Thoracic aorta (tissue), 2 donors: ENCODE measurements around the gene BCL11A. TPM values are rescaled to one million over a fixed set of nuclear protein-coding genes. Genes with fewer than 3 reads are reported as not detected.

Experiments
- ATAC-seq: fragments of 150-250 bp; one replicate; pipeline ENCODE4 v1.8.0; 2017; ENCODE audit warnings: low read depth; ENCODE audit not compliant: insufficient number of reproducible peaks, low FRiP score
- DNase-seq: peaks from one replicate; pipeline ENCODE4 v3.0.0-alpha.2; 2020; ENCODE audit warnings: low spot score
- H3K27ac ChIP-seq, 2 donors: fragments of 200-600 bp; sonication (generic); 1 replicate in 1 of 2; 2 replicates in 1 of 2; pipeline ENCODE4 v1.5.1; 2016; ENCODE audit warnings: mild to moderate bottlenecking in 2 of 2, moderate library complexity in 2 of 2
- H3K27me3 ChIP-seq: fragments of 200-600 bp; sonication (generic); replicated peaks from 2 replicates; pipeline ENCODE4 v1.6.0; 2016; ENCODE audit warnings: mild to moderate bottlenecking; ENCODE audit not compliant: insufficient read depth
- H3K36me3 ChIP-seq: fragments of 200-600 bp; sonication (generic); one replicate; pipeline ENCODE4 v1.5.1; 2016
- H3K4me1 ChIP-seq, 2 donors: fragments of 200-600 bp; sonication (generic); 1 replicate in 1 of 2; 2 replicates in 1 of 2; pipeline versions ENCODE4 v1.5.1 to v1.6.0; 2016; ENCODE audit warnings: low read depth in 2 of 2, mild to moderate bottlenecking in 1 of 2; ENCODE audit not compliant: control insufficient read depth in 1 of 2
- H3K4me3 ChIP-seq: fragments of 200-600 bp; sonication (generic); 2 replicates; pipeline ENCODE4 v1.5.1; 2016; ENCODE audit warnings: mild to moderate bottlenecking
- H3K9me3 ChIP-seq: fragments of 200-600 bp; sonication (generic); 2 replicates; pipeline ENCODE4 v1.5.1; 2016
- total RNA-seq, 2 donors: library from RNA; depleted of rRNA; stranded (reverse); fragments of >200 nt; gene quantifications; one replicate each; pipeline versions ENCODE4 v1.1.0 to v1.2.3, GENCODE V29; 2016
- TF ChIP-seq, protein P1 (sequence below): fragments of 200-600 bp; sonication (generic); IDR thresholded peaks from one replicate; pipeline ENCODE4 v1.5.1; 2019; ENCODE audit warnings: antibody characterized with exemption

The BCL11A gene
- total RNA-seq, 2 donors from 2014 or later: 0.41 to 0.99 TPM

DNA sequence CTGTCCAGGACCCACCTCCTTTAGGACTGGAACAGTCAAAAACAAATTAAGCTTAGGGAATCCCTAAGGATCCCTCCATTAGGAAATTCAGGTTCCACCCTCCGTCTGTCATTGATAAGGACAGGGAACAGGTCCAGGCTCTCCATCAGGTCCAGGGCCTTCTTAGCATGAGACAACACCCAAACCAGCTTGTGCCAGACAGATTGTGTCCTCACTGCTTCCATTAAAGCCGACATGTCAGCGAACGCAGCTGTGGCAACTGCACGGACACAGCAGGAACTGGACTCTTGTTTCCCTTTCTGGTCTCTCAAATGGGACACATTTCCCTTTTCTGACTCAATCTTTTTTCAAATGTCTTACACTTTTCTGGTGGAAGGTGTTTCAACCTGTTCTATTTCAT, 81.4 kb downstream of the BCL11A start:
- ATAC-seq (no peak), DNase-seq (no peak)
- Histone ChIP-seq H3K4me3 (no peak overlapping the region), H3K36me3 (no peaks in the 10 kb centered on the region), H3K9me3 (no peaks in the 10 kb centered on the region), H3K4me1 (no peaks in the 10 kb centered on the region), H3K27me3 (no peaks in the 10 kb centered on the region), H3K27ac (no peak overlapping the region)
- TF ChIP-seq, protein P1, sequence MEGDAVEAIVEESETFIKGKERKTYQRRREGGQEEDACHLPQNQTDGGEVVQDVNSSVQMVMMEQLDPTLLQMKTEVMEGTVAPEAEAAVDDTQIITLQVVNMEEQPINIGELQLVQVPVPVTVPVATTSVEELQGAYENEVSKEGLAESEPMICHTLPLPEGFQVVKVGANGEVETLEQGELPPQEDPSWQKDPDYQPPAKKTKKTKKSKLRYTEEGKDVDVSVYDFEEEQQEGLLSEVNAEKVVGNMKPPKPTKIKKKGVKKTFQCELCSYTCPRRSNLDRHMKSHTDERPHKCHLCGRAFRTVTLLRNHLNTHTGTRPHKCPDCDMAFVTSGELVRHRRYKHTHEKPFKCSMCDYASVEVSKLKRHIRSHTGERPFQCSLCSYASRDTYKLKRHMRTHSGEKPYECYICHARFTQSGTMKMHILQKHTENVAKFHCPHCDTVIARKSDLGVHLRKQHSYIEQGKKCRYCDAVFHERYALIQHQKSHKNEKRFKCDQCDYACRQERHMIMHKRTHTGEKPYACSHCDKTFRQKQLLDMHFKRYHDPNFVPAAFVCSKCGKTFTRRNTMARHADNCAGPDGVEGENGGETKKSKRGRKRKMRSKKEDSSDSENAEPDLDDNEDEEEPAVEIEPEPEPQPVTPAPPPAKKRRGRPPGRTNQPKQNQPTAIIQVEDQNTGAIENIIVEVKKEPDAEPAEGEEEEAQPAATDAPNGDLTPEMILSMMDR: no peak

DNA sequence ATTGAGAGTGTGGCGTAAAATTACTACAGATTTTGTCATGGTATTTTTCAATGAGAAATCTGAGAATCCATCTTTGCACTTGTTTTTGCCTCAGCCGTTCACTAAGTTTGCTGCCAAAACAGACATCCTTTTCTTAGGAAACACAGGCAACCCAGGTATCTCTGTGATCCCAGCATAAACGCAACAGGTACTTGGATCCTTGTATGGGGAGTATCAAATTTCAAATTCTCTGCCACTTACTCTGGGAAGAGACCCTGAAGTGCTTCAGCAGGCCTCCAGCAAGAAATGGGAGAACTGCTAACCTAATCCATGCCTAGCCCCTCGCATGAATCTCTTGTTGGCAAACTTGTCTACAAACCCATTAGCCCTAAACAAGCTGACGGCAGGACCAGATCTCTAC, 83.1 kb downstream of the BCL11A start:
- ATAC-seq (no peak), DNase-seq (no peak)
- Histone ChIP-seq H3K36me3 (no peaks in the 10 kb centered on the region), H3K9me3 (no peaks in the 10 kb centered on the region), H3K27me3 (no peaks in the 10 kb centered on the region), H3K4me1 (no peaks in the 10 kb centered on the region), H3K4me3 (no peak overlapping the region), H3K27ac (no peak overlapping the region)
- TF ChIP-seq, protein P1: no peak

DNA sequence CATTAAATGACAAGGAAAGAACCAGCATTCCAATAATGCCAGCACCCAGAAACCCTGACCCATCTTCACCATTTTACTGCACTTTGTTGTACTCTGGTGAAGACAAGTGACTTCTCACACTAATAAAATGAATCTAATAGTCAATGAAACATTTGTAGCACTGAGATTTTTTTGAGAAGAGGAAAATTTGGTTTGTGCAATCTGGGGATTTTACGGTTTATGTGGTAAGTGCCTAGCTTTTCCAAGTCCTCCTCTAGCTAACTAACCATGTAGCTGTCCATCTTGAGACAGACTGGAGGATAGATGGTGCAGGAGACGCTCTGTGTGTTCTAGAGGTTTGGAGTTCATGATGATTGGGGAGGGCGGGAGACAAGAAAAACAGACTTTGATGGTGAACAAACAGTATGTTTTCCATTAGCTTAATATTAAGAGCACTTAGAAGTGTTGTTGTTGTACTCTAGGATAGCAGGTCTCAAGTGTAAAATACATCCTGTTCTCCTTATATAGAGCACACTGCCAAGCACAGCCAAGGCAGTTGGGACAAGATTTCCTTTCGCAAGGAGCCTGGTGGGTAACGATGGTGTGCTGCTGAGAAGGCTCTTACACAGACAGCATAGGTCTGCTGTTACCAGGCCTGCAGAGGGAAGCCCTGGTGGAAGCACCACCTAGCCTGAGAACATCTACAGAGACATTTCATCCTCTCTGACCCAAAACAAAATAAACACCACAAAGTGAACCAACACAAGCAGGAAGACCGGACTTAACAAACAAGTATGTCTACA, 83.7 kb downstream of the BCL11A start:
- TF ChIP-seq, protein P1: no peak
- Histone ChIP-seq H3K4me3 (no peak overlapping the region), H3K27ac (no peak overlapping the region), H3K4me1 (no peaks in the 10 kb centered on the region), H3K27me3 (no peaks in the 10 kb centered on the region), H3K36me3 (no peaks in the 10 kb centered on the region), H3K9me3 (no peaks in the 10 kb centered on the region)
- DNase-seq: no peak
- no peak for ATAC-seq

DNA sequence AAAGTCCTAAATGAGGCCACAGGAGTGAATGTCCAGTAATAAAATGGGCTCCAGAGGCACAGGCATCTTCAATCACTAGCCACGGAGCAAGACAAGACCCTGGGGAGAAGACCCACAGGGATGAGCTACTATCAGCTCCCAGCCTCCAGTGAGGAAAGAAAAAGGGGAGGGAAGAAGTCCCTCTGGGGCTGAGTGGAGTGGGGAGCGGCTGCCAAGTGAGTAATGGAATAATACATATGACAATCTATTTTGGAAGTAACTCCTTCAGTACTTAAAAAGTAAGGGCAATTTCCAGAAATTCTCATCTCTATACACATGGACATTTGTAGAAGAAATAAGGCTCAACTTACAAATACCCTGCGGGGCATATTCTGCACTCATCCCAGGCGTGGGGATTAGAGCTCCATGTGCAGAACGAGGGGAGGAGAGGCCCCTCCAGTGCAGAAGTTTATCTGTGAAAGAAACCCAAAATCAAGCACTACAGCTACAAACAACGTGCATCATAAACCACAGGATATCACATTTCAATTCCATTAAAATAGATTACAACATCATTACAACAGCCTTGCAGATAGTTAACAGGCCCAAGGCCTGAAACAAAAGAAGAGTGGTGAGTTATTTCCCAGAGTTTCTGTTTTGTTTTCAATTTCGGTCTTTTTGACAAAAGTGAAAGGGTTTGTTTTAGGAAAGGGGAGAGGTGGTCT, 84.9 kb downstream of the BCL11A start:
- H3K4me3 ChIP-seq: no peak overlapping the region
- H3K4me1 ChIP-seq: no peaks in the 10 kb centered on the region
- DNase-seq: no peak
- no peaks in the 10 kb centered on the region for H3K9me3 ChIP-seq
- H3K27ac ChIP-seq: no peak overlapping the region
- H3K36me3 ChIP-seq: no peaks in the 10 kb centered on the region
- TF ChIP-seq, protein P1: no peak
- no peaks in the 10 kb centered on the region for H3K27me3 ChIP-seq
- ATAC-seq: no peak

DNA sequence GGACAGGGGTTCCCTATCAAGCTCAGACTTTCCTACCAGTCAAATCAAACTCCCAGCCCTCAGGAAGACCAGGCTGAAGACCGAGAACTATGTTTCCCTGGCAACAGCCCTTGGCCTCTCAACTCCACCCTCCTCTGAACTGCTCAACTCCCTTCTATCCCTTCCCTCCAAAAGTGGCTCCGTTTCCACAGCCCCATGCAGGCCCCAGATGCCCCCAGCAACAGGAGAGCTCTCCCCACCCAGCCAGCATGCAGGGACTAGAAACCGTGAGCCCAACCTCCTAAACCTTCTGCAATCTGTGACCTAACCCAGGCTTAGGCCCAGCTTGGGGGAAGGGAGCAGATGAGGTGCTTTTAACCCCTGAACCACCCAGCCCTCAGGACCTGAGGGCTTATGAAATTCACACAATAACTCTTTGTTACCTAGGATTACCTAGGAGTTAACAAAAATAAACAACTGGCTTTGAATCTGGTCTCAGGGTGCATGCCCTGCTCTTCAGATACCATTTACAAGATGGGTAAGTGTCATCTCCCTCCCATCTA, 87.2 kb downstream of the BCL11A start:
- Histone ChIP-seq H3K27ac (no peak overlapping the region), H3K4me3 (no peak overlapping the region), H3K9me3 (no peaks in the 10 kb centered on the region), H3K4me1 (no peaks in the 10 kb centered on the region), H3K36me3 (no peaks in the 10 kb centered on the region), H3K27me3 (no peaks in the 10 kb centered on the region)
- ATAC-seq: no peak
- TF ChIP-seq, protein P1: no peak
- no peak for DNase-seq
